HUES48 (cell line): ENCODE measurements around the gene GPBP1L1.
"Not testable (repeated sequence)": the region's sequence is repeated elsewhere in the genome, so short reads cannot be mapped to it uniquely, and the experiment has no call there.

Experiments used
- H3K27ac ChIP-seq: one replicate; pipeline ENCODE4 v1.7.0; 2013; ENCODE audit warnings: low read depth, low read length, inconsistent platforms
- H3K27me3 ChIP-seq: 2 replicates; pipeline ENCODE4 v1.6.1; 2013; ENCODE audit warnings: mild to moderate bottlenecking, low read length; ENCODE audit not compliant: control insufficient read depth, insufficient read depth
- H3K36me3 ChIP-seq: 2 replicates; pipeline ENCODE4 v1.6.1; 2013; ENCODE audit warnings: low read length; ENCODE audit not compliant: control insufficient read depth, insufficient read depth
- H3K4me1 ChIP-seq: 2 replicates; pipeline ENCODE4 v1.6.1; 2013; ENCODE audit warnings: mild to moderate bottlenecking, low read length; ENCODE audit not compliant: control insufficient read depth, insufficient read depth
- H3K4me3 ChIP-seq: 2 replicates; pipeline ENCODE4 v1.5.1; 2013; ENCODE audit warnings: mild to moderate bottlenecking, low read depth, low read length
- H3K9ac ChIP-seq: 2 replicates; pipeline ENCODE4 v1.6.1; 2013; ENCODE audit warnings: mild to moderate bottlenecking, low read depth, low read length, moderate library complexity
- H3K9me3 ChIP-seq: 2 replicates; pipeline ENCODE4 v1.6.1; 2013; ENCODE audit warnings: low read length; ENCODE audit not compliant: control insufficient read depth, insufficient read depth

Gene GPBP1L1, protein sequence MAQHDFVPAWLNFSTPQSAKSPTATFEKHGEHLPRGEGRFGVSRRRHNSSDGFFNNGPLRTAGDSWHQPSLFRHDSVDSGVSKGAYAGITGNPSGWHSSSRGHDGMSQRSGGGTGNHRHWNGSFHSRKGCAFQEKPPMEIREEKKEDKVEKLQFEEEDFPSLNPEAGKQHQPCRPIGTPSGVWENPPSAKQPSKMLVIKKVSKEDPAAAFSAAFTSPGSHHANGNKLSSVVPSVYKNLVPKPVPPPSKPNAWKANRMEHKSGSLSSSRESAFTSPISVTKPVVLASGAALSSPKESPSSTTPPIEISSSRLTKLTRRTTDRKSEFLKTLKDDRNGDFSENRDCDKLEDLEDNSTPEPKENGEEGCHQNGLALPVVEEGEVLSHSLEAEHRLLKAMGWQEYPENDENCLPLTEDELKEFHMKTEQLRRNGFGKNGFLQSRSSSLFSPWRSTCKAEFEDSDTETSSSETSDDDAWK

GRCh38 chr1:45686288-45687013 is at the start of gene GPBP1L1:
GPBP1L1 (minus strand) TSS chr1:45686533; CDS start chr1:45659087, 27,446 bp downstream.
- Histone ChIP-seq H3K9ac (peak within 1 kb of the TSS; percentile 100), H3K4me3 (peak within 1 kb of the TSS; percentile 99), H3K36me3 (peaks cover 17% of the 10 kb centered on the region), H3K27ac (peak within 1 kb of the TSS; percentile 99), H3K9me3 (no peaks in the 10 kb centered on the region), H3K4me1 (peaks cover 21% of the 10 kb centered on the region), H3K27me3 (no peaks in the 10 kb centered on the region)

- Histone ChIP-seq H3K4me1 (peaks cover 10% of the 10 kb centered on the region), H3K4me3 (no peak overlapping the region), H3K27me3 (no peaks in the 10 kb centered on the region), H3K9me3 (no peaks in the 10 kb centered on the region; the same call in 1 of the 2 replicates), H3K9ac (no peak overlapping the region), H3K27ac (no peak overlapping the region), H3K36me3 (no peaks in the 10 kb centered on the region)
Observed at GRCh38 chr1:45730780-45731319, 44.5 kb upstream of the GPBP1L1 start.

DNA sequence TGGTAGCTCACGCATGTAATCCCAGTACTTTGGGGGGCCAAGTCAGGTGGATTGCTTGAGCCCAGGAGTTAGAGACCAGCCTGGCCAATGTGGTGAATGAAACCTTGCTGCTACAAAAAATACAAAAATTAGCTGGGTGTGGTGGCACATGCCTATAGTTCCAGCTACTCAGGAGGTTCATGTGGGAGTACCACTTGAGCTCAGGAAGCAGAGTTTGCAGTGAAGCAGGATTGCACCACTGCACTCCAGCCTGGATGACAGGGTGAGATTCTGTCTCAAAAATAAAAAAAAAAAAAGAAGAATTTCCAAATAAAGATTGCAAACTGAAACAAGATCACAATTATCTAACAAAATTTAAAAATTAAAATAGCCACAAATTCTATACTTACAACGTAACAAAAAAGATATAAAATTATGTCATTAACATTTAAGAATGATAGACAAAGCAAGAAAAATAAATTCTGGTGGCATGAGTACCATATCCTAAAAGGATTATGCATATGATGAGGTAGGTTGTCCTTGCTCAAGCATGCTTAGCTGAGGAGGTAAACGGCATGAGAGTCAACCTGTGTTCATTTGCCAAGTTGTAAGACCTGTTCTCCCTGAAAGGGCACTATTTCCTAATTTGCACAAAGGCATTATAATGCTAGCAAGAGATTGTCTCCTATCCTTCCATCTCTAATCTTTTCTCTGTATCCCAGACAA is 43.9 kb upstream of the GPBP1L1 start:
- Histone ChIP-seq H3K9me3 (no peaks in the 10 kb centered on the region; the same call in 1 of the 2 replicates), H3K27ac (no peak overlapping the region), H3K4me3 (no peak overlapping the region), H3K4me1 (peaks cover 10% of the 10 kb centered on the region), H3K36me3 (no peaks in the 10 kb centered on the region), H3K9ac (no peak overlapping the region), H3K27me3 (no peaks in the 10 kb centered on the region)

GRCh38 chr1:45726007-45726406 is 39.7 kb upstream of the GPBP1L1 start:
- H3K27ac ChIP-seq, H3K36me3 ChIP-seq, H3K9ac ChIP-seq, H3K27me3 ChIP-seq, H3K4me3 ChIP-seq, H3K9me3 ChIP-seq: not testable (repeated sequence)
- H3K4me1 ChIP-seq, result peaks cover 10% of the 10 kb centered on the region

- Histone ChIP-seq H3K4me1 (no peaks in the 10 kb centered on the region), H3K27me3 (no peaks in the 10 kb centered on the region), H3K36me3 (no peaks in the 10 kb centered on the region), H3K4me3 (no peak overlapping the region), H3K9ac (no peak overlapping the region), H3K9me3 (no peaks in the 10 kb centered on the region; the same call in 1 of the 2 replicates), H3K27ac (no peak overlapping the region)
Observed at GRCh38 chr1:45723248-45723930, 37.1 kb upstream of the GPBP1L1 start.

- H3K9me3 ChIP-seq, result no peaks in the 10 kb centered on the region; the same call in 1 of the 2 replicates
- no peak overlapping the region for H3K4me3 ChIP-seq
- no peaks in the 10 kb centered on the region for H3K4me1 ChIP-seq
- no peak overlapping the region for H3K9ac ChIP-seq
- no peak overlapping the region for H3K27ac ChIP-seq
- H3K27me3 ChIP-seq, result no peaks in the 10 kb centered on the region
- no peaks in the 10 kb centered on the region for H3K36me3 ChIP-seq
Observed at GRCh38 chr1:45722809-45723208, 36.5 kb upstream of the GPBP1L1 start.

GRCh38 chr1:45721207-45721606 is 34.9 kb upstream of the GPBP1L1 start:
- H3K4me3 ChIP-seq, result no peak overlapping the region
- no peak overlapping the region for H3K9ac ChIP-seq
- no peaks in the 10 kb centered on the region for H3K4me1 ChIP-seq
- H3K27me3 ChIP-seq, result no peaks in the 10 kb centered on the region
- no peak overlapping the region for H3K27ac ChIP-seq
- no peaks in the 10 kb centered on the region for H3K36me3 ChIP-seq
- no peaks in the 10 kb centered on the region; the same call in 1 of the 2 replicates for H3K9me3 ChIP-seq

DNA sequence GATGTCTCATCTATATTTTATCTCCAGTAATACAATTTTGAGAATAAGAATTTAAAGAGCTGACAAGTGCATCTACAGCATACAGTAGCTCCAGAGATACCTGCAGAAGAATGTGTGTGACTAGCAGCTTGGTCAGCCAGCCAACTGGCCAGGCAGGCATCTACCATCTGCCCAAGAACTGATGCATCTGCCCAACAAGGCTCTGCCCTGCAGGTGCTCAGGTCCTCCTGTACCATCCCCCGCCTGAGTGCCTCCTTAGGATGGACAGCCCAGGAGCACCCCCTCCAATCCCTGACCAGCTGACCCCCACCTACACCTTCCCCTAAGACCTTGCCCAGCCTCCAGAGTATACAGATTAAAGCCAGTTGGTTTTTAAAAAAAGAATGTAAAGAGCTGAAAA is 32.0 kb upstream of the GPBP1L1 start:
- no peaks in the 10 kb centered on the region for H3K36me3 ChIP-seq
- H3K27me3 ChIP-seq, result no peaks in the 10 kb centered on the region
- no peaks in the 10 kb centered on the region for H3K4me1 ChIP-seq
- no peak overlapping the region for H3K4me3 ChIP-seq
- H3K27ac ChIP-seq, result no peak overlapping the region
- H3K9me3 ChIP-seq, result no peaks in the 10 kb centered on the region
- H3K9ac ChIP-seq, result no peak overlapping the region

- not testable (repeated sequence) for H3K4me1 ChIP-seq, H3K36me3 ChIP-seq, H3K9ac ChIP-seq, H3K27ac ChIP-seq, H3K4me3 ChIP-seq, H3K27me3 ChIP-seq, H3K9me3 ChIP-seq
Observed at GRCh38 chr1:45717386-45717785, 31.1 kb upstream of the GPBP1L1 start.

DNA sequence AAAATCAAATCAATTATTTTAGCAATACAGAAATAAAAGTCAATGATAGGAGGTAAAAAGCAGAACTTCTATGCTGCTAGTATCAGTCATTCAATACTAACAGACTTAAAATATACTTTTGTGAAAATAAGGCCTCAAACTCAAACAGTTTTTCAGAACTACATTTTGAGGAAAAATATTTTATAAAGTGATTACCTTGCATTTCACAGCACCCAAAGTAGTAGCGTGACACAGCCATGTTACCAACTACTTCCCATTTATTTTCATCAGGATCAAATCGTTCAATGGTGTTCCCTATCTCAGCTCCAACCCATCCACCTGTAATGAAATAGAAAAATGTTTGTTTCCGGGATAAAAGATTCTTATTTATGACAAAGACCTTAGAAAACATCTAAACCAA is 30.4 kb upstream of the GPBP1L1 start:
- H3K9ac ChIP-seq, result no peak overlapping the region
- no peaks in the 10 kb centered on the region for H3K9me3 ChIP-seq
- H3K36me3 ChIP-seq, result no peaks in the 10 kb centered on the region
- H3K27me3 ChIP-seq, result no peaks in the 10 kb centered on the region
- H3K27ac ChIP-seq, result no peak overlapping the region
- H3K4me1 ChIP-seq, result no peaks in the 10 kb centered on the region
- H3K4me3 ChIP-seq, result no peak overlapping the region
